ENCODE data around the gene BANF1.

Gene BANF1

GRCh38 chr11:66037327-66037726 is 35.0 kb downstream of the BANF1 start:
- DNase-seq (ENCODE audit: low read depth in 1 of 2, low spot score in 1 of 2) = no peak

GRCh38 chr11:66039765-66040164 is 37.5 kb downstream of the BANF1 start:
- no peak for DNase-seq (ENCODE audit: low read depth in 1 of 2, low spot score in 1 of 2)

- DNase-seq (ENCODE audit: low read depth in 1 of 2, low spot score in 1 of 2) = no peak
These were observed 40.1 kb downstream of the BANF1 start for GRCh38 chr11:66042227-66042995.

GRCh38 chr11:66042996-66043906 is 40.9 kb downstream of the BANF1 start:
- DNase-seq (ENCODE audit: low read depth in 1 of 2, low spot score in 1 of 2) = no peak

- DNase-seq (ENCODE audit: low read depth in 1 of 2, low spot score in 1 of 2) = no peak
These were observed 42.5 kb downstream of the BANF1 start for GRCh38 chr11:66044757-66045156.

GRCh38 chr11:66045177-66045639 is 42.9 kb downstream of the BANF1 start:
- peak; percentile 73 to 76 for DNase-seq (ENCODE audit: low read depth in 1 of 2, low spot score in 1 of 2)

- no peak for DNase-seq (ENCODE audit: low read depth in 1 of 2, low spot score in 1 of 2)
These were observed 44.6 kb downstream of the BANF1 start for GRCh38 chr11:66046901-66047300.

GRCh38 chr11:66047541-66048365 is 45.5 kb downstream of the BANF1 start:
- no peak for DNase-seq (ENCODE audit: low read depth in 1 of 2, low spot score in 1 of 2)

GRCh38 chr11:66048547-66049323 is 46.4 kb downstream of the BANF1 start, which contains the start of gene GAL3ST3:
Gene GAL3ST3 (minus strand): TSS chr11:66049161. CDS start chr11:66045415, 3,746 bp downstream.
- DNase-seq (ENCODE audit: low read depth in 1 of 2, low spot score in 1 of 2) = no peak

- DNase-seq (ENCODE audit: low read depth in 1 of 2, low spot score in 1 of 2) = no peak
These were observed 48.4 kb downstream of the BANF1 start for GRCh38 chr11:66050581-66051231.

GRCh38 chr11:66051371-66051765 is 49.1 kb downstream of the BANF1 start:
- DNase-seq (ENCODE audit: low read depth in 1 of 2, low spot score in 1 of 2) = no peak

GRCh38 chr11:66051766-66052663 is 49.7 kb downstream of the BANF1 start, which contains the start of gene SF3B2:
Gene SF3B2 (plus strand): TSS chr11:66052364. CDS start chr11:66052385, 21 bp downstream.
- peak; percentile 93 to 95 for DNase-seq (ENCODE audit: low read depth in 1 of 2, low spot score in 1 of 2)

GRCh38 chr11:66052664-66052982 is 50.3 kb downstream of the BANF1 start:
- DNase-seq (ENCODE audit: low read depth in 1 of 2, low spot score in 1 of 2) = no peak

All from activated T-helper 1 cell treated with anti-CD3 and anti-CD28 coated beads, Interleukin-2, amount 50 U/mL, for 16 hours (primary cell).